H1 (cell line): Measurements from ENCODE around the gene KLRC2.
"Not testable (repeated sequence)": the region's sequence is repeated elsewhere in the genome, so short reads cannot be mapped to it uniquely, and the experiment has no call there.

Experiments used
- ATF3 ChIP-seq: IDR thresholded peaks from 2 replicates; pipeline ENCODE4 v1.6.1; 2011; ENCODE audit warnings: low read depth, mild to moderate bottlenecking, low read length; ENCODE audit not compliant: insufficient read depth
- KDM1A ChIP-seq: fragments of 200-600, 300-600 bp; sonication (generic); IDR thresholded peaks from 2 replicates; pipeline ENCODE4 v1.7.1; 2016; ENCODE audit warnings: mild to moderate bottlenecking, low read length, borderline replicate concordance
- TEAD4 ChIP-seq: IDR thresholded peaks from 2 replicates; pipeline ENCODE4 v1.6.1; 2012; ENCODE audit warnings: low read depth, low read length, inconsistent platforms, mixed read lengths
- YY1 ChIP-seq: IDR thresholded peaks from 2 replicates; pipeline ENCODE4 v1.6.1; 2011; ENCODE audit warnings: low read depth, mild to moderate bottlenecking, low read length
- TF ChIP-seq, protein P1 (sequence below), 3 experiments: IDR thresholded peaks; 1 replicate in 2 of 3; 2 replicates in 1 of 3; pipeline versions ENCODE4 v1.5.1 to v1.6.1; 2011; ENCODE audit warnings: low read length in 3 of 3, mild to moderate bottlenecking in 3 of 3, inconsistent platforms in 2 of 3, low read depth in 1 of 3, moderate library complexity in 1 of 3; ENCODE audit not compliant: insufficient read depth in 1 of 3; ENCODE audit errors: control extremely low read depth in 1 of 3
- TF ChIP-seq, protein P2 (sequence below): IDR thresholded peaks from 2 replicates; pipeline ENCODE4 v1.6.1; 2012; ENCODE audit warnings: inconsistent platforms

DNA sequence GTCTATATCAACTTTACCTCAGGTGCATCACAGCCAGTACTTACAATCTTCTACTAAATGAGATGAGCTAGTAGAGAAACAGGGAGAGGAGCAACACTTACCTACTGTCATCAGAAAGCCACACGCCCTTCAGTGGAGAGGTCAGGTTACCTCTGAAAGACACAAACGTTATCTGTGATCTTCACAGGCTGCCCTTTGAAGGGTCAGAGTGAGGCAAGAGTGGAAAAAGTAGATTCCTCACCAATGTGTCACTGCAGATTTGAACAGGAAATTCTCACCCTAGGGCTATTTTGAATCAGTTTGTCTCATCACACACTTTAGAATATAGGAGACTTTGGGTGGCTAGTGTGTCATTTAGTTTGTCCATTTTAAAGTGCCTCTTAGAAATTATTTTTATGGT is 1.8 kb upstream of the KLRC2 start:
- not testable (repeated sequence) for TF ChIP-seq KDM1A, ATF3, TEAD4, YY1
- TF ChIP-seq, protein P1, sequence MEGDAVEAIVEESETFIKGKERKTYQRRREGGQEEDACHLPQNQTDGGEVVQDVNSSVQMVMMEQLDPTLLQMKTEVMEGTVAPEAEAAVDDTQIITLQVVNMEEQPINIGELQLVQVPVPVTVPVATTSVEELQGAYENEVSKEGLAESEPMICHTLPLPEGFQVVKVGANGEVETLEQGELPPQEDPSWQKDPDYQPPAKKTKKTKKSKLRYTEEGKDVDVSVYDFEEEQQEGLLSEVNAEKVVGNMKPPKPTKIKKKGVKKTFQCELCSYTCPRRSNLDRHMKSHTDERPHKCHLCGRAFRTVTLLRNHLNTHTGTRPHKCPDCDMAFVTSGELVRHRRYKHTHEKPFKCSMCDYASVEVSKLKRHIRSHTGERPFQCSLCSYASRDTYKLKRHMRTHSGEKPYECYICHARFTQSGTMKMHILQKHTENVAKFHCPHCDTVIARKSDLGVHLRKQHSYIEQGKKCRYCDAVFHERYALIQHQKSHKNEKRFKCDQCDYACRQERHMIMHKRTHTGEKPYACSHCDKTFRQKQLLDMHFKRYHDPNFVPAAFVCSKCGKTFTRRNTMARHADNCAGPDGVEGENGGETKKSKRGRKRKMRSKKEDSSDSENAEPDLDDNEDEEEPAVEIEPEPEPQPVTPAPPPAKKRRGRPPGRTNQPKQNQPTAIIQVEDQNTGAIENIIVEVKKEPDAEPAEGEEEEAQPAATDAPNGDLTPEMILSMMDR (IDR thresholded peaks at IDR 0.05; ENCODE audit: control extremely low read depth in 1 of 3, insufficient read depth in 1 of 3, low read depth in 1 of 3, low read length in 3 of 3): not testable (repeated sequence)
- TF ChIP-seq, protein P2, sequence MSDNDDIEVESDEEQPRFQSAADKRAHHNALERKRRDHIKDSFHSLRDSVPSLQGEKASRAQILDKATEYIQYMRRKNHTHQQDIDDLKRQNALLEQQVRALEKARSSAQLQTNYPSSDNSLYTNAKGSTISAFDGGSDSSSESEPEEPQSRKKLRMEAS: not testable (repeated sequence)
